ENCODE measurements around the gene MBP.

Gene MBP

DNA sequence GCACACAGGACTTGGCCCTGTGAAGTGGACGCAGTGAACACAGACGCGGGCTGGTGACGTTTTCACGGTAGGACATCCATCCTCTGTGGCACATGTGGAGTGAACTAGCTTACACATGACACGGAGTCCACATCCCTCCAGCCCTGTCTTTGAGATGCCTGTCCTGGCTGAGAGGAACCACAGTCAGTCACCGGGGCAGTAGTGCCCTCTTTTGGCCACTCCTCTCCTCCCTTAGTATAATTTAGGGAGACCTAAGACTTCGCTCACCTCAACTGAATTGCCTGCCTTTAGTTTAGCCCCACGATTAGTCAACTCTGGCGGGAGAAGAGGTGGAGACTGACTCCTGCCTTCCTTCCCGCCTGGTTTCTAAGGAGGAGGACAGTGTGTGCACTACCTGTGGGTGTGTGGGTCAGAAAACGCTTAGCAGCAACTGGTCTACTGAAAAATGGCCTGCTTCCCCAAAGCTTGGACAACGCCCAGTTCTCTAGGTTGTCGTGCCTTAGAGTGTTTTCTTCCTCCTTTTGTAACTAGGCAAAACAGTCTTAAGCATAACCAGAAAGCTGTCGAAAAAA is 70.6 kb downstream of the MBP start:
- no peaks in the 10 kb centered on the region for H3K9me3 ChIP-seq (ENCODE audit: control insufficient read depth, low read depth, low read length)
- H3K27ac ChIP-seq (ENCODE audit: low read length), result no peak overlapping the region
- H3K9ac ChIP-seq (ENCODE audit: low read length), result no peak overlapping the region
- no peak overlapping the region for H3K4me3 ChIP-seq (ENCODE audit: low read length)
- no peaks in the 10 kb centered on the region for H3K27me3 ChIP-seq (ENCODE audit: control insufficient read depth, insufficient read depth, low read length)
- no peaks in the 10 kb centered on the region for H3K36me3 ChIP-seq (ENCODE audit: control insufficient read depth, low read depth, low read length)
- H3K4me1 ChIP-seq (ENCODE audit: control insufficient read depth, low read depth, low read length), result peaks cover 4% of the 10 kb centered on the region

DNA sequence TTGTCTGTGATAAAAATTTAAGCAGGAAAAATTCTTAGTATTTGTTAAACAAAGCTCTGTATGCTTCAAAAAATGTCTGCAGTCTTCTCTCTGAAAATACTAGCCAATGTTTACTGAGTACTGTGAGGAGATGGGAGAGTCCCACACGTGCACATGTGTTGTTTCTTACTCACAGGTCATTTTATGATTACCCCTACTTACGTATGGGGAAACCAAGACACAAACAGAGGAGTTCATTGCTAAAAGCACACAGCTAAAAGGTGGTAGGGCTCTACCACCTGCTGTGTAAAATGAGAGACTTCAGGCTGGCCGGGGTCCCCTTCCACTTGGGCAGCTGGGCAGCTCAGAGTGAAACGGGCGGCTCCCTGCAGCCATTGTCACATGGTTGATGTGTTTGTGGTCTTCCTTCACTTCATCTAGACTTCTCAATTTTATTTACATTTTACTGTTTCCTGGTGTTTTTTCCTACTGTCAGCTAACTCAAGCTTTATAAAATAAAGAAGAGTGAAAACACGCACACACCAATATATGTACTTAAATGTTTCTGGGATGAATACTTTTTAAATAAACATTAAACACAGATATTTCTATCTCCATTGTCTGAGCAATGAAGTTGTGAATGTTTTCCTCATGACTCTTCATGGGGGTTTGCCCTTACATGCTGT is 71.2 kb downstream of the MBP start:
- no peaks in the 10 kb centered on the region for H3K27me3 ChIP-seq (ENCODE audit: control insufficient read depth, insufficient read depth, low read length)
- H3K4me1 ChIP-seq (ENCODE audit: control insufficient read depth, low read depth, low read length), result peaks cover 9% of the 10 kb centered on the region
- H3K4me3 ChIP-seq (ENCODE audit: low read length), result no peak overlapping the region
- no peaks in the 10 kb centered on the region for H3K36me3 ChIP-seq (ENCODE audit: control insufficient read depth, low read depth, low read length)
- no peak overlapping the region for H3K9ac ChIP-seq (ENCODE audit: low read length)
- H3K27ac ChIP-seq (ENCODE audit: low read length), result no peak overlapping the region
- H3K9me3 ChIP-seq (ENCODE audit: control insufficient read depth, low read depth, low read length), result no peaks in the 10 kb centered on the region

DNA sequence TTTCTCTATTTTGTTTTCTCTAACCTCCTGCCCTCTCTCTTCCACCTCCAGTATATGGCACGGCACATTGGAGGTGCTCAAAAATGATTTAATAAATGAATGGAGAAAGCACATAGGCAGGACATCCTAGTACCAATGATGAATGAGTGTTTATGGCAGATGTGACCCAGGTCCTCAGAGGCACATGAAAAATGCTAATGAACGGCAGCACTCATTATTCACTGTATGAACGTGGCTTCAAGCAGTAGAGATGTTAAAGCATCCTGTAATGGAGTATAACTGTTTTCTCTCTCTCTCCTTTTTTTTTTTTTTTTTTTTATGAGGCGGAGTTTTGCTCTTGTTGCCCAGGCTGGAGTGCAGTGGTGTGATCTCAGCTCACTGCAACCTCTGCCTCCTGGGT is 72.4 kb downstream of the MBP start:
- H3K36me3 ChIP-seq (ENCODE audit: control insufficient read depth, low read depth, low read length), result no peaks in the 10 kb centered on the region
- no peaks in the 10 kb centered on the region for H3K27me3 ChIP-seq (ENCODE audit: control insufficient read depth, insufficient read depth, low read length)
- H3K9ac ChIP-seq (ENCODE audit: low read length), result no peak overlapping the region
- peaks cover 22% of the 10 kb centered on the region for H3K4me1 ChIP-seq (ENCODE audit: control insufficient read depth, low read depth, low read length)
- H3K27ac ChIP-seq (ENCODE audit: low read length), result no peak overlapping the region
- no peak overlapping the region for H3K4me3 ChIP-seq (ENCODE audit: low read length)
- no peaks in the 10 kb centered on the region for H3K9me3 ChIP-seq (ENCODE audit: control insufficient read depth, low read depth, low read length)

DNA sequence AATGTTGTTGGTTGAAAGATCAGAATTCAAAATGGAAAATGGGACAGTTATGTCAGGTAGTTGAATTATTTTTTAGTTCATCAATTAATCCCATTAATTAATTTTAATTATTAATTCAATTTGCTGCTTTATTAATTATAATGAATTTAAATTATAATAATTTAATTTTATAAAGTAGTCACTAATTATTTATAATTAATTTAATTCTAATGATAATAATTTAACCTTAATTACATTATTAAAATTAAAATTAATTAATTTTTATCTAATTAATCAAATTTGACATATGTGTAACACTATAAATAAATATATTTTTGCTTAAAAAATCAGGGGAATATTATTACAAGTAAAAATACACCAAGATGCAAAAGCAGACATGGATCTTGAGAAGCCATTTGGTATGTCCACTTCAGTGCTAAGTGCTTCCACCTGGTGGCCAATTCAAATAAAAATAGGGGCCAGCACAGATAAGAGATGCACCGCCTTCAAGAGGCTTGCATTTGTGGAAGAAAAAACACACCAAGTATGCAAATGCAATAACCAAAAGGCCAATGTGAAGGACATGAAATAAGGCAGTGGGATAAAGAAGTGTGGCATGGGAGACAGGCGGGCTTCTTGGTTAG is 73.2 kb downstream of the MBP start:
- peaks cover 24% of the 10 kb centered on the region for H3K4me1 ChIP-seq (ENCODE audit: control insufficient read depth, low read depth, low read length)
- H3K9ac ChIP-seq (ENCODE audit: low read length), result no peak overlapping the region
- no peaks in the 10 kb centered on the region for H3K36me3 ChIP-seq (ENCODE audit: control insufficient read depth, low read depth, low read length)
- H3K27ac ChIP-seq (ENCODE audit: low read length), result no peak overlapping the region
- no peak overlapping the region for H3K4me3 ChIP-seq (ENCODE audit: low read length)
- H3K27me3 ChIP-seq (ENCODE audit: control insufficient read depth, insufficient read depth, low read length), result no peaks in the 10 kb centered on the region
- H3K9me3 ChIP-seq (ENCODE audit: control insufficient read depth, low read depth, low read length), result no peaks in the 10 kb centered on the region

DNA sequence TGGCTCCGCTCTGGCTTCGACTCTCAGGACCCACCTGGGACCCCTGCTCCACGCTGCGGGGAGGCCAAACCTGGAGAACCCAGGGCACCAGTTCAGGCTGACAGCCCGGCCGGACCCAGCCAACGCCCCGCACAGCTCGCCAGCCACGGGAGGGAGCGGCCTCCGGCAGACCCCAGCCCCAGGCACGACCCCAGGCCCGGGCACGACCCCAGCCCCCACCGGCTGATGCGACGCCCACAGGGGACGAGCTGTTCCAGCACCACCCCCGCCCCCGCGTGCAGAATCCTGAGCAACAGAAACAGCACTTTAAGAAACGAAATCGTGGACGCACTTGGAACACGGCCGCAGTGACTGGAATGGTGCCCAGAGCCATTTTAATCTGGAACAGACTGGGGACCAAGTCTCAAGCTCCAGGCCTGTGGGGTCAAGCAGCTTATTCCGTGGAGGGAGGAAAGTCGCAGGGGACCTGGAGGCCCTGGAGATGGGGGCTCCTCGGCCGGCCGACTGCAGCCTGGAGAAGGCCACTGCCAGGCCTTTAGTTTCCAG is 74.2 kb downstream of the MBP start:
- Histone ChIP-seq H3K4me1 (ENCODE audit: control insufficient read depth, low read depth, low read length) (peaks cover 24% of the 10 kb centered on the region), H3K27ac (ENCODE audit: low read length) (no peak overlapping the region), H3K36me3 (ENCODE audit: control insufficient read depth, low read depth, low read length) (no peaks in the 10 kb centered on the region), H3K27me3 (ENCODE audit: control insufficient read depth, insufficient read depth, low read length) (no peaks in the 10 kb centered on the region), H3K9me3 (ENCODE audit: control insufficient read depth, low read depth, low read length) (no peaks in the 10 kb centered on the region), H3K9ac (ENCODE audit: low read length) (no peak overlapping the region), H3K4me3 (ENCODE audit: low read length) (no peak overlapping the region)

DNA sequence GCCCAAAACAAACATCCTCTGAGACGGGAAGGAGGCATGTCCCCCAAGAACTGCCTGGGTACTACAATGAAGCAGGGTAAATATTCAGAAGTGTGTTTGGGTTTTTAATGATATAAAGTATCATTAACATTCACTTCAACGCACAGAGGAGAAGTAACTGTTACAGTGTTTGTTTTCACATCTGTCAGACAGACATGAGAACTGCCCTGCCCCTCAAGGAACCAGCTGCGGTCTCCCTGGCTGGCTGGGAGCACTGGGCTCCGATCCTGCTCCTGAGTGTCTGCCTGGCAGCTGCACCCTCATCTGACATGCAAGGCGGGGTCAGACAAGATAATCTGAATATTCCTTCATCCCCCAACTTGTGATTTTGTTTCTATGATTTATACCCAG is 75.6 kb downstream of the MBP start:
- Histone ChIP-seq H3K36me3 (ENCODE audit: control insufficient read depth, low read depth, low read length) (no peaks in the 10 kb centered on the region), H3K9ac (ENCODE audit: low read length) (no peak overlapping the region), H3K4me1 (ENCODE audit: control insufficient read depth, low read depth, low read length) (peaks cover 24% of the 10 kb centered on the region), H3K4me3 (ENCODE audit: low read length) (no peak overlapping the region), H3K27me3 (ENCODE audit: control insufficient read depth, insufficient read depth, low read length) (no peaks in the 10 kb centered on the region), H3K9me3 (ENCODE audit: control insufficient read depth, low read depth, low read length) (no peaks in the 10 kb centered on the region), H3K27ac (ENCODE audit: low read length) (no peak overlapping the region)

DNA sequence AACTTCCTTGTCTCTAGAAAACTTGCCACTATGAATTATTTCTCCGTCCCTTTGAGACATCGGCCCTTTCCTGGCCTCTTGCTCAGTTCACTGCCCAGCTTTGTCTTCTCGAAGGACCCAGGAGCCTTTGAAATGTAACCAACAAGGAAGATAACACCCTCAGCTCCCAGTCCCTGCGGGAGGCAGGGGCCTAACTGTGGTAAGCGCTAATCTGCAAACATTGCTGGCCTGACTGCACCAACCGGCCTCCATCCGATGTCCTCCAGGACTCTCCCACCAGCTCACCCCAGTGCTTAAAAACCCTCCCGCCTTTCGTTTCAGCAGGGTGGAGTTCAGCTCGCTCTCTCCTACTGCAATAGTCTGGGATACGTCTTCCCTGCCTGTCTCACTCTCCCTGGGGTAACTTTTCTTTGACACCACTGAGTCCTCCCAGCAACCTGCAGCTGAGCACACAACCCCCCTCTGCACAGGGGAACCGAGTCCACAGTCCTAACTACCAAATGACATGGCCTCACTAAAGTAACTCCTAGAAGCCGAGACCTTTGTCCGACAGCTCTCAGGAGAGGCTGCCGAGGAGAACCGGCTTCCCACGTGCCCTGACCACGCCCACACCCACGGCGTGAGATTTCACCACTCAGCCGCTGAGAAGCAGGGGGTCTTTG is 76.1 kb downstream of the MBP start:
- Histone ChIP-seq H3K9ac (ENCODE audit: low read length) (no peak overlapping the region), H3K36me3 (ENCODE audit: control insufficient read depth, low read depth, low read length) (no peaks in the 10 kb centered on the region), H3K4me3 (ENCODE audit: low read length) (no peak overlapping the region), H3K27me3 (ENCODE audit: control insufficient read depth, insufficient read depth, low read length) (no peaks in the 10 kb centered on the region), H3K4me1 (ENCODE audit: control insufficient read depth, low read depth, low read length) (peaks cover 24% of the 10 kb centered on the region), H3K27ac (ENCODE audit: low read length) (no peak overlapping the region), H3K9me3 (ENCODE audit: control insufficient read depth, low read depth, low read length) (no peaks in the 10 kb centered on the region)

DNA sequence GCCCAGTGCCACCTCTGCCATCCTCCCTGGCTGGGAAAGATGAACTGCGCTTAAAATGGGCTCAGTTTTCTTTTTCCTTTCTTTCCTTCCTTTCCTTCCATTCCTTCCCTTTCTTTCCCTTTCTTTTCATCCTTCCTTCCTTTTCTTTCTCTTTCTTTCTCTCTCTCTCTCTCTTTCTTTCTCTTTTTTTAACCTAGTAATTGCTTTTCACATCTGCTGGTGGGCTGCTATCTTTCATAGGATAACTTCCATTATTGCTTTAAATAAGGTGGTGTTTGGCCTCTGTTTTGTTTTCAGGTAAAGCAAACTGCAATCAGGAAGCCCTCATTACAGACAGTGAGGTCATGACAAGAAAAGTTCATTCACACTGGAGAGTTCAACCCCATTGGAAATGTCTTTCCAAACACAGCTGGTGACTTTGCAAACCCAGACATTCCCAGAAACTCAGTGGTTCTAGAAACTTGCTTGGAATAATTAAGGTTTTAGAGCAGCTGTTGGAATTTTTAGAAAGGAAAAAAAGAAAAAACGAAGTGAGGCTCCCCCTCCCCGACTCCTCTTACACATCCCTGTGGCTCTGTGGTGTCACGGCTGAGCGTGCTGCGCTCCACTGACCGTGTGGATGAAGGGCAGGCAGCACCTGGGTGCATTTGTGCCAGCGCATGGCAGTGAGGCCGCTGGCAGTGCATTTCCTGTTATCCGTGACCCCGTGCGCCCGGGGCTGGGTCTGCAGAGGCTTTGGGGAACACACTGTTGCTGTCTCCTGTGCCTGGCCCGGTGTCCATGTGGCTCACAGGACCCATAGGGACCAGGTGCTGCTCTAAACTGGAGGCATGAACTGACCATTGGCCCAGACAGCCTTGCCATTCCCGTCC is 76.9 kb downstream of the MBP start:
- H3K36me3 ChIP-seq (ENCODE audit: control insufficient read depth, low read depth, low read length), result no peaks in the 10 kb centered on the region
- H3K4me1 ChIP-seq (ENCODE audit: control insufficient read depth, low read depth, low read length), result peaks cover 24% of the 10 kb centered on the region
- no peak overlapping the region for H3K4me3 ChIP-seq (ENCODE audit: low read length)
- H3K27me3 ChIP-seq (ENCODE audit: control insufficient read depth, insufficient read depth, low read length), result no peaks in the 10 kb centered on the region
- H3K9ac ChIP-seq (ENCODE audit: low read length), result no peak overlapping the region
- no peaks in the 10 kb centered on the region for H3K9me3 ChIP-seq (ENCODE audit: control insufficient read depth, low read depth, low read length)
- no peak overlapping the region for H3K27ac ChIP-seq (ENCODE audit: low read length)

DNA sequence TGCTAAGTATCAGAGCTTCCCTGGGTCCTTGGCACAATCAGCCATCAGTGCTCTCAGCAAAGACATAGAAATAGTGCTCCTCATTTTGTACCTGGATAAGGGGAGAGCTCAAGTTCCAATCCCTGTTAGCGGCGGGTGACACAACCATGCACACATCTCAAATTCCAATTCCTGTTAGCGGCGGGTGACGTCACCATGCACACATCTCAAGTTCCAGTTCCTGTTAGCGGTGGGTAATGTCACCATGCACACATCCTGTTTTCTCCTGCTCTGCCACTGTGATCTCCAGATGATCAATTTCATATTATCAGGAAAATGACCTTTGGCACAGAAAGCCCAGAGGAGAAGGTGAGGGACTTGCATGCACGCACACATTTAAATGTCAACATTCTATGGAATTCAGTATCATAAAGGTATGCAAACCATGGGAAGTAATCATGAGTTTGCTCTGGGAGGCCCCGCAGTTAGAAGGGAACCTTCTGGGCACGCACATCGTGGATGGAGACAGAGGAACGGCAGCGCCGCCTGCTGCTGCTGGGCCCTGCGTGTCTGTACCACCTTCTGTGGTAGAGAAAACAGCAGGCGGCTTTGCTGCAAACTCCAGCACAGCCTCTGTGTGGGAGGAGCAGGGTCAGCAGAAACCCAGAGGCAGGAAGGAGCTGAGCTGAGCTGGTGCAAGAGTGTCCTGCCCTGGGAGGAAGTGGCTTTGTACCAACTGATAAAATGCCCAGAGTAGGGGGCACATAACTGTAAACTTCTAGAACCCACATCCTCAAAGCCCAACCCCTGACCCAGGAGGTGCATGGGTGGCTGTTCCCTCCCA is 77.8 kb downstream of the MBP start:
- peaks cover 24% of the 10 kb centered on the region for H3K4me1 ChIP-seq (ENCODE audit: control insufficient read depth, low read depth, low read length)
- no peak overlapping the region for H3K4me3 ChIP-seq (ENCODE audit: low read length)
- no peak overlapping the region for H3K27ac ChIP-seq (ENCODE audit: low read length)
- no peaks in the 10 kb centered on the region for H3K36me3 ChIP-seq (ENCODE audit: control insufficient read depth, low read depth, low read length)
- no peaks in the 10 kb centered on the region for H3K9me3 ChIP-seq (ENCODE audit: control insufficient read depth, low read depth, low read length)
- no peak overlapping the region for H3K9ac ChIP-seq (ENCODE audit: low read length)
- H3K27me3 ChIP-seq (ENCODE audit: control insufficient read depth, insufficient read depth, low read length), result no peaks in the 10 kb centered on the region

DNA sequence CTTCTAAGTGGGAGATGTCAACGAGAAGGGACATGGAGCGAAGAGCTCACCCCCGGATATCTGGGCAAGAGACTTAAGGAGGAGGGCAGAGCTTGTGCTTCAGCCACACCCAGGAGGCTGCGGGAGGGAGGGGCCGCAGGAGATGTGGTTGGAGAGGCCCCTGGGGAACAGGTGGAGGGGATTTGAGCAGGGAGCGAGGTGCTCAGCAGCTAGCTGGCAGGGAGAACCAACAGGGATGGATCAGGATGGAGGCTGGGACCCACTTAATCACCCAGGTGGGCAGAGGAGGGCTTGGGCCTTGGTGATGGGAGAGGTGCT is 78.3 kb downstream of the MBP start:
- Histone ChIP-seq H3K9me3 (ENCODE audit: control insufficient read depth, low read depth, low read length) (no peaks in the 10 kb centered on the region), H3K4me1 (ENCODE audit: control insufficient read depth, low read depth, low read length) (peaks cover 24% of the 10 kb centered on the region), H3K27me3 (ENCODE audit: control insufficient read depth, insufficient read depth, low read length) (no peaks in the 10 kb centered on the region), H3K9ac (ENCODE audit: low read length) (no peak overlapping the region), H3K36me3 (ENCODE audit: control insufficient read depth, low read depth, low read length) (no peaks in the 10 kb centered on the region), H3K27ac (ENCODE audit: low read length) (no peak overlapping the region), H3K4me3 (ENCODE audit: low read length) (no peak overlapping the region)
